Prostate gland (tissue), 2 donors: ENCODE measurements around the gene RYR1. TPM values are rescaled to one million over a fixed set of nuclear protein-coding genes. Genes with fewer than 3 reads are reported as not detected.

Experiments
- DNase-seq: peaks from one replicate; pipeline ENCODE4 v3.0.0-alpha.2; 2019; ENCODE audit warnings: low spot score
- H3K27ac ChIP-seq, 2 donors: fragments of 200-600 bp; sonication (generic); 2 replicates each; pipeline ENCODE4 v1.5.1; 2017 to 2019
- H3K27me3 ChIP-seq: fragments of 200-600 bp; sonication (generic); replicated peaks from 2 replicates; pipeline ENCODE4 v1.5.1; 2019; ENCODE audit not compliant: insufficient read depth
- H3K36me3 ChIP-seq, 2 donors: fragments of 200-600 bp; sonication (generic); 1 replicate in 1 of 2; 2 replicates in 1 of 2; pipeline versions ENCODE4 v1.5.1 to v1.8.1; 2017 to 2019
- H3K4me1 ChIP-seq: fragments of 200-600 bp; sonication (generic); replicated peaks from 2 replicates; pipeline ENCODE4 v1.5.1; 2019
- H3K4me3 ChIP-seq, 2 donors: fragments of 200-600 bp; sonication (generic); 2 replicates each; pipeline ENCODE4 v1.5.1; 2017 to 2019
- H3K9me3 ChIP-seq: fragments of 200-600 bp; sonication (generic); 2 replicates; pipeline ENCODE4 v1.5.1; 2017
- CTCF ChIP-seq, 4 experiments: fragments of 200-600 bp in 2 of 4; fragments of 450-650 bp in 2 of 4; sonication (generic) in 2 of 4; IDR thresholded peaks; 1 replicate in 3 of 4; 2 replicates in 1 of 4; pipeline ENCODE4 v1.5.1; 2016 to 2019; ENCODE audit warnings: antibody characterized with exemption in 4 of 4, mild to moderate bottlenecking in 2 of 4, moderate library complexity in 2 of 4
- POLR2A ChIP-seq: fragments of 450-650 bp; IDR thresholded peaks from one replicate; pipeline ENCODE4 v1.6.1; 2016; ENCODE audit warnings: antibody characterized with exemption, mild to moderate bottlenecking
- POLR2AphosphoS5 ChIP-seq: sonication (generic); formaldehyde crosslinking; IDR thresholded peaks from one replicate; pipeline ENCODE4 v1.6.1; 2017; ENCODE audit warnings: antibody characterized with exemption
- WGBS: methylation state at CpG from one replicate; pipeline ENCODE4 v1.1.5; 2018; 5-methylcytosine and 5-hydroxymethylcytosine counted together
- intact Hi-C: fragments of 100-400 bp; cut with DNase I; formaldehyde crosslinking; loops from one replicate; pipeline ENCODE4 v1.14.2; 2022
- total RNA-seq, 2 donors: library from RNA; depleted of rRNA; stranded (reverse); fragments of >200 nt; gene quantifications; one replicate each; pipeline ENCODE4 v1.1.0, GENCODE V29; 2016

The RYR1 gene
- total RNA-seq, 2 donors from 2014 or later: 5.7 to 8.6 TPM

- Histone ChIP-seq H3K27ac (no peak overlapping the region), H3K9me3 (no peaks in the 10 kb centered on the region), H3K27me3 (no peaks in the 10 kb centered on the region), H3K36me3 (no peaks in the 10 kb centered on the region), H3K4me1 (no peaks in the 10 kb centered on the region), H3K4me3 (no peak overlapping the region)
- WGBS: 77% methylated on average over 9 of the region's 9 CpGs
- no peak for DNase-seq
- TF ChIP-seq POLR2AphosphoS5 (no peak), CTCF (IDR thresholded peaks at IDR 0.05) (no peak), POLR2A (no peak)
- intact Hi-C loops: no loop called here
These were observed 90.9 kb downstream of the RYR1 start for GRCh38 chr19:38524369-38524768.

DNA sequence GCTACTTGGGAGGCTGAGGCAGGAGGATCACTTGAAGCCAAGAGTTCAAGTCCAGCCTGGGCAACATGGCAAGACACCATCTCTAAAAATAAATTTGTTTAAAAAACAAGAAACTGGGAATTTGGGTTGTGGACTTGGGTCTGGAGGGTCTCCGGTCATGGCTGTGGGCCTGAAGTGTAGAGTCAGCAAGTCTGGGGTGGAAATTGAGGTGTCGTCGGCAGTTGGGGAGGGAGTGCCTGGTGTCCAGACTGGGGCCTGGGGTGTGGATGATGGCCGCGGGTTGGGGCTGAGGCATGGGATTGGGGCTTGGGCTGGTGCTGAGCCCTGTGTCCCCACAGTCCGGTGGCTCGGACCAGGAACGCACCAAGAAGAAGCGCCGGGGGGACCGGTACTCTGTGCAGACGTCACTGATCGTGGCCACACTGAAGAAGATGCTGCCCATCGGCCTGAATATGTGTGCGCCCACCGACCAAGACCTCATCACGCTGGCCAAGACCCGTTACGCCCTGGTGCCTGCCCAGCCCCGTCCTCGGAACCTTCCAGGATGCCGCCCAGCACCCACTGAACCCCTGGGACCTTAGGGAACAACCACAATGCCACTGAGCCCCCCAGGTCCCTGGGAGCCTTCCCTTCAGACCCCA, 91.6 kb downstream of the RYR1 start:
- no peaks in the 10 kb centered on the region for H3K27me3 ChIP-seq
- intact Hi-C loops: no loop called here
- no peak for DNase-seq
- no peaks in the 10 kb centered on the region for H3K36me3 ChIP-seq
- H3K27ac ChIP-seq: no peak overlapping the region
- 96% methylated on average over 21 of the region's 22 CpGs for WGBS
- H3K4me3 ChIP-seq: no peak overlapping the region
- no peaks in the 10 kb centered on the region for H3K9me3 ChIP-seq
- no peaks in the 10 kb centered on the region for H3K4me1 ChIP-seq
- TF ChIP-seq CTCF (IDR thresholded peaks at IDR 0.05): no peak
- no peak for TF ChIP-seq POLR2AphosphoS5
- no peak for TF ChIP-seq POLR2A

GRCh38 chr19:38526430-38526829, 92.9 kb downstream of the RYR1 start:
- TF ChIP-seq POLR2AphosphoS5: no peak
- no peak for TF ChIP-seq CTCF (IDR thresholded peaks at IDR 0.05)
- no peak for TF ChIP-seq POLR2A
- H3K9me3 ChIP-seq: no peaks in the 10 kb centered on the region
- no peak overlapping the region for H3K27ac ChIP-seq
- intact Hi-C loops: no loop called here
- WGBS: 98% methylated on average over 7 of the region's 7 CpGs
- no peak for DNase-seq
- no peaks in the 10 kb centered on the region for H3K36me3 ChIP-seq
- H3K27me3 ChIP-seq: no peaks in the 10 kb centered on the region
- H3K4me3 ChIP-seq: no peak overlapping the region
- H3K4me1 ChIP-seq: no peaks in the 10 kb centered on the region

DNA sequence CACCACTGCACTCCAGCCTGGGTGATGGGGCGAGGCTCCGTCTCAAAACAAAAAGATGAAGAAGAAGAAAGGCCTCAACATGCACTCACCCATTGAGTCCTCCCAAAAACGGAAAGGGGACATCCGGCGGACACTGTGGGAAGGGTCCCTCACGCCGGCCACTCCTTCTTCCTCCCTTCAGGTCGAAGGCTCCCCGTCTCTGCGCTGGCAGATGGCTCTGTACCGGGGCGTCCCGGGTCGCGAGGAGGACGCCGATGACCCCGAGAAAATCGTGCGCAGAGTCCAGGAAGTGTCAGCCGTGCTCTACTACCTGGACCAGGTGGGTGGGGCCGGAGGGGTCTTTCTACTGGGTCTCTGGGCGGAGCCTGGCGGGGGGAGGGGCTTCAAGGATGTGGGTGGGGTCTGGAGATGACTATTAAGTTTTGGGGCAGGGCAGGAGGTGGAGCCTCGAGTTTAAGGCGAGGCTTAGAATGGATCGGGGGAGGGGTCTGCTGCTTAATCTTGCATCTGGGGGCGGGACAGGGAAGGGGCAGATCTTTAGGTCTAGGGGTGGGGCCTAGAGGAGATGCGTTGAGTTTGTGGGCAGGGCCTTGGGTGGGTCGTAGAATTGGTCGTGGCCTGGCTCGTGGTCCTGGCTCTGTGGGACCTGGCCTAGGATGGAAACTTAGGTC, 94.1 kb downstream of the RYR1 start:
- H3K27ac ChIP-seq: no peak overlapping the region
- no peaks in the 10 kb centered on the region for H3K36me3 ChIP-seq
- H3K4me1 ChIP-seq: no peaks in the 10 kb centered on the region
- DNase-seq: no peak
- no peak for TF ChIP-seq POLR2AphosphoS5
- TF ChIP-seq POLR2A: no peak
- TF ChIP-seq CTCF (IDR thresholded peaks at IDR 0.05): no peak
- 74% methylated on average over 32 of the region's 32 CpGs for WGBS
- H3K9me3 ChIP-seq: no peaks in the 10 kb centered on the region
- intact Hi-C loops: no loop called here
- no peaks in the 10 kb centered on the region for H3K27me3 ChIP-seq
- no peak overlapping the region for H3K4me3 ChIP-seq

- Histone ChIP-seq H3K4me3 (no peak overlapping the region), H3K27me3 (no peaks in the 10 kb centered on the region), H3K27ac (no peak overlapping the region), H3K9me3 (no peaks in the 10 kb centered on the region), H3K4me1 (no peaks in the 10 kb centered on the region), H3K36me3 (no peaks in the 10 kb centered on the region)
- WGBS: 80% methylated on average over 24 of the region's 24 CpGs
- no peak for DNase-seq
- intact Hi-C loops: no loop called here
- no peak for TF ChIP-seq CTCF (IDR thresholded peaks at IDR 0.05)
- TF ChIP-seq POLR2A: no peak
- TF ChIP-seq POLR2AphosphoS5: no peak
These were observed 94.8 kb downstream of the RYR1 start for GRCh38 chr19:38528213-38528755.
